ENCODE data around the gene KDM5C.

DNA sequence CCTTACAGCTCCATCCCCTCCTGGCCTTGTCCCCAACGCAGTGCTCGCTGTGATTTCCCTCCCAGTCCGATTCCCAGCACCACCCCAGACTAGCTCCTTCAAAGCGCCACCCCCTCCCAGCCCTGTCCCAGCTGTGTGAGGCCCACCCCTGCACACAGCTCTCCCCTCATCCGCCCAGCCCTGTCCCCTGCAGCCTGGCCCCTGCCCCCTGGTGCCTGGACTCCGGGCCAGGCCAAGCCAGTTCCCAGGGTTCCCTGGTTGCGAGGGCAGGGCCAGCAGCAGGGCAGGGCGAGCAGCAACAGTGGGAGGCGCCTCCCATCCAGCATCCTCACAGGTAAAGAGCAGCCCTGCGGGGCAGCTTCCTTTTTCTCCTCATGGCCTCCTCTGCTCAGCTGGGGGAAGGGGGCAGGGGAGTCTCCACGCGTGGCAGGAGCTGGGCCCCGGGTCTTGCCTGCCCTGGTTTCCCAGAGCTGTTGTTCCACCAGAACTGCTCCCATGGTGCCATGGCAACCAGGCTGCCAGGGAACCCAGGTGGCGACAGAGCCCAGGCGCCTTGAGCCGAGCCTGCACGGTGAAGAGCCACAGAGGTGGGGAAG lies 31.5 kb upstream of the KDM5C start:
- TF ChIP-seq, protein P1, sequence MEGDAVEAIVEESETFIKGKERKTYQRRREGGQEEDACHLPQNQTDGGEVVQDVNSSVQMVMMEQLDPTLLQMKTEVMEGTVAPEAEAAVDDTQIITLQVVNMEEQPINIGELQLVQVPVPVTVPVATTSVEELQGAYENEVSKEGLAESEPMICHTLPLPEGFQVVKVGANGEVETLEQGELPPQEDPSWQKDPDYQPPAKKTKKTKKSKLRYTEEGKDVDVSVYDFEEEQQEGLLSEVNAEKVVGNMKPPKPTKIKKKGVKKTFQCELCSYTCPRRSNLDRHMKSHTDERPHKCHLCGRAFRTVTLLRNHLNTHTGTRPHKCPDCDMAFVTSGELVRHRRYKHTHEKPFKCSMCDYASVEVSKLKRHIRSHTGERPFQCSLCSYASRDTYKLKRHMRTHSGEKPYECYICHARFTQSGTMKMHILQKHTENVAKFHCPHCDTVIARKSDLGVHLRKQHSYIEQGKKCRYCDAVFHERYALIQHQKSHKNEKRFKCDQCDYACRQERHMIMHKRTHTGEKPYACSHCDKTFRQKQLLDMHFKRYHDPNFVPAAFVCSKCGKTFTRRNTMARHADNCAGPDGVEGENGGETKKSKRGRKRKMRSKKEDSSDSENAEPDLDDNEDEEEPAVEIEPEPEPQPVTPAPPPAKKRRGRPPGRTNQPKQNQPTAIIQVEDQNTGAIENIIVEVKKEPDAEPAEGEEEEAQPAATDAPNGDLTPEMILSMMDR (conservative IDR thresholded peaks at IDR 0.05), result no peak
- TF ChIP-seq EZH2 (IDR thresholded peaks at IDR 0.05; ENCODE audit: low read depth), result no peak
